ENCODE measurements around the gene MEGF9. TPM values are rescaled to one million over a fixed set of nuclear protein-coding genes. Genes with fewer than 3 reads are reported as not detected.
A peak's percentile ranks its signal among the peaks of the same experiment; 100 is the strongest.

The MEGF9 gene
- total RNA-seq, 1 experiment from 2014 or later: 5.1 TPM

DNA sequence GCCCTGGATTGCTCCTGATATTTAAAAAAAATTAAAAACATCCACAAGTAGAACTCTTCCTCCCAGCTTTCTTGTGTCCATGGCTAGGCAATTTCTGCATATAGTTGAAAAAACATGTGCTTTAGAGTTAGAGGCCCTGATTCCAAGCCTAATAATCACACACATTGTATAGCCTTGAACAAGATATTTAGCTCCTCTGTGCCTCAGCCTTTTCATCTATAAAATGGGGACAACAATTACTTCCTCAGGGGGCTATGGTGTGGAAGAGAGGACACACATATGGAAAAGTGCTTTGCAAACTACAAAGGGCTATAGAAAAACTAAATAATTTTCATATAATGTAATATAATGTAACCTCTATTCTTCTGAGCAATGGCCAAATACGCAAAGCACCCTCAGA is 111.3 kb downstream of the MEGF9 start:
- Histone ChIP-seq H3K36me3 (no peaks in the 10 kb centered on the region), H3K9me3 (replicated peaks) (no peaks in the 10 kb centered on the region), H3K4me1 (replicated peaks) (no peaks in the 10 kb centered on the region), H3K27ac (no peak overlapping the region), H3K4me3 (no peak overlapping the region), H3K27me3 (replicated peaks) (no peaks in the 10 kb centered on the region)
- DNase-seq (ENCODE audit: low read depth in 1 of 2, low spot score in 2 of 2): no peak

DNA sequence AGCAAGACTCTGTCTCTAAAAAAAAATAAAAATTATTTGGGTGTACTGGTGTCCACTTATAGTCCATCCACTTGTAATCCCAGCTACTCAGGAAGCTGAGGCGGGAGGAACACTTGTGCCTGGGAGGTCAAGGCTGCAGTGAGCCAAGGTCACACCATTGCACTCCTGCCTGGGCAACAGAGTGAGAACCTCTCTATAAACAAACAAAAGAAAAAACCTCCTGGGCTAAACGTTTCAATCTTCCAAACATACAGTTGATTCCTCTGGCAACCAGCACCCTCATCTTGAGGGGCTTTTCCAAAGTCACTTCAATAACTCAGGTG is 120.4 kb downstream of the MEGF9 start:
- no peak for DNase-seq (ENCODE audit: low read depth in 1 of 2, low spot score in 2 of 2)
- no peak overlapping the region for H3K27ac ChIP-seq
- H3K4me1 ChIP-seq (replicated peaks): no peaks in the 10 kb centered on the region
- H3K27me3 ChIP-seq (replicated peaks): no peaks in the 10 kb centered on the region
- no peak overlapping the region for H3K4me3 ChIP-seq
- H3K36me3 ChIP-seq: no peaks in the 10 kb centered on the region
- H3K9me3 ChIP-seq (replicated peaks): no peaks in the 10 kb centered on the region

DNA sequence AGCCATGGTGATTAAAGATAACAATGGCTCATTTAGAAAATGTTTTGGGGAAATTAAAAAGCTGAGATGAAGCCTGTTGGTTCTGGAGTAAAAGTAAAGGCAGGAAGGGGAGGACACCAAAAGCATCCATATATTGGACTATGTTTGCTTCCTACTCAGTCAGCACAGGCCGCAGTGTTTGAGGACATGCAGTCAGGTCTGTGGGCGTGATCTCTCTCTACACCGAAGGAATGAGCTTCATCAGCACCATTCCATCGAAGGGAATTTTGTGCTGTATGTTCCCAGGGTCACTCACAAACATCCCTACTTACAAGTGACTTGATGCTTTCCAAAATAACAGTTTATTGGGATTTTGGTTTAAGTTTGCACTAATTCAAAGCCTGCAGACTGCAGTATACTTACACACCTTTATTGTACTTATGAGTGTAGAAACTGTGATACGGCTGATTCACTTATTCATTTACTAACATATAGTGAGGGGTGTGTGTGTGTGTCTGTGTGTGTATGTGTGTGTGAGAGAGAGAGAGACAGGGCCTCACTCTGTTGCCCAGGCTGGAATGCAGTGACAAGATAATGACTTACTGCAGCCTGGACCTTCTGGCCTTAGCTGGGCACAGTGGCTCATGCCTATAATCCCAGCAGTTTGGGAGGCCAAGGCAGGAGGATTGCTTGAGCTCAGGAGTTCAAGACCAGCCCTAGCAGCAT is 120.9 kb downstream of the MEGF9 start:
- H3K9me3 ChIP-seq (replicated peaks): no peaks in the 10 kb centered on the region
- H3K27ac ChIP-seq: no peak overlapping the region
- no peak for DNase-seq (ENCODE audit: low read depth in 1 of 2, low spot score in 2 of 2)
- H3K4me1 ChIP-seq (replicated peaks): no peaks in the 10 kb centered on the region
- no peaks in the 10 kb centered on the region for H3K36me3 ChIP-seq
- no peak overlapping the region for H3K4me3 ChIP-seq
- no peaks in the 10 kb centered on the region for H3K27me3 ChIP-seq (replicated peaks)

DNA sequence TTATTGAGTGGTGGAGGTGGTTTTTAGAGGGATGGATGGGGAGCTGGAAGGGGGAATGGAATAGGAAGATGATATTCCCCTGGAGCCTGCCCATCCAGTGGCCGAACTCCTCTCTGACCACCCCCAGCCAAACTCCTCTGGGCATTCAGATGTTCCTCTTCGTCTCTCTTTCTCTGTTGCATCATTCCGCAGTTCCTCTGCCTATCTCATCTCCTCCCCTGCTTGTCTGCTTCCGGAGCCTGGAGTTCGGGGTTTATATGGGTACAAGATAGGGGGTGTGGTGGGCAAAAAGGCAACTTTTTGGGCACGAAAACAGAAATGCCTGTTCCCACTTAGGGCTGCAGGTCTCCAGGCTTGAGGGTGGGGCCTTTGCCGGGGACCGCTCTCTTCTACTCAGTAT is 122.1 kb downstream of the MEGF9 start:
- no peak overlapping the region for H3K27ac ChIP-seq
- H3K9me3 ChIP-seq (replicated peaks): no peaks in the 10 kb centered on the region
- no peak for DNase-seq (ENCODE audit: low read depth in 1 of 2, low spot score in 2 of 2)
- H3K4me1 ChIP-seq (replicated peaks): no peaks in the 10 kb centered on the region
- no peak overlapping the region for H3K4me3 ChIP-seq
- no peaks in the 10 kb centered on the region for H3K27me3 ChIP-seq (replicated peaks)
- no peaks in the 10 kb centered on the region for H3K36me3 ChIP-seq

DNA sequence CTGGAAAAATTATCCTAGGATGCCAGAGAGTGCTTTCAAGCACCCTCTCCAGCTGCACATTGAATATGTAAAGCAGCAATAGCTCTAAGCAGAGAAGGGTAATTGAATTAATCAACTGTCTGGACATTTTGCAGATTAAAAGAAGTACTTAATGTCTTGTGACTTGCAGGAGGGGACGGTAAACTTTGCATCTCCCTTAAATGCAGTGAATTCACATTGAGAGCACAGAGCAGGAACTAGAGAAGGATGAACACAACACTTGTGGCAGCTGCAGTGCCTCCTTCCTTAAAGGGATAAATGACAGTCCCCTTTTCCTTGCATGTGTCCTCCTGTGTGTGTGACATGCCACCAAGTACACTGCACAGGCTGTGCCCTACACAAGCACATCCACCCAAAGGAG is 126.9 kb downstream of the MEGF9 start:
- Histone ChIP-seq H3K4me3 (no peak overlapping the region), H3K36me3 (no peaks in the 10 kb centered on the region), H3K9me3 (replicated peaks) (no peaks in the 10 kb centered on the region), H3K4me1 (replicated peaks) (peaks cover 8% of the 10 kb centered on the region), H3K27ac (no peak overlapping the region), H3K27me3 (replicated peaks) (no peaks in the 10 kb centered on the region)
- no peak for DNase-seq (ENCODE audit: low read depth in 1 of 2, low spot score in 2 of 2)

DNA sequence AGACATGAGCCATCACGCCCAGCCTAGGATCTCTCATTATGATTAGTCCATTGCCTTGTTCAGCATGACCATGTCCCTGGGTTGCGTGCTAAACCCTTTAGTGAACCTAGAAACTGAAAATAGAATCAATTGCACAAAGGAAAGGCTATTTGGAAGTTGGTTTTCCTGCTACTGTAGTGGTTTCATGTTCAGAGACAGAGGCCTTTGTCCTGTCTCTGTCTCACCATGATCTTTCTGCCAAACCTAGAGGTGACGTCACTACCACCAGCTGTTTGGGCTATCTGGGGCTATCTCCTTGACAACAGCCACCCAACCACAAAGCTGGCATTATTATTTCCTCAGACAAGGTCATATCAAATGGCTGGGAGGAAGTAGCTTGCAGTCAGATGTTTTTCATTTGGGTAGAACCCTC is 130.3 kb downstream of the MEGF9 start:
- Histone ChIP-seq H3K4me1 (replicated peaks) (peaks cover 11% of the 10 kb centered on the region), H3K36me3 (peaks cover 3% of the 10 kb centered on the region), H3K27me3 (replicated peaks) (no peaks in the 10 kb centered on the region), H3K27ac (peak overlapping the region; percentile 30; the same call in 1 of the 2 replicates), H3K4me3 (no peak overlapping the region), H3K9me3 (replicated peaks) (no peaks in the 10 kb centered on the region)
- DNase-seq (ENCODE audit: low read depth in 1 of 2, low spot score in 2 of 2): peak; percentile 64 to 70

DNA sequence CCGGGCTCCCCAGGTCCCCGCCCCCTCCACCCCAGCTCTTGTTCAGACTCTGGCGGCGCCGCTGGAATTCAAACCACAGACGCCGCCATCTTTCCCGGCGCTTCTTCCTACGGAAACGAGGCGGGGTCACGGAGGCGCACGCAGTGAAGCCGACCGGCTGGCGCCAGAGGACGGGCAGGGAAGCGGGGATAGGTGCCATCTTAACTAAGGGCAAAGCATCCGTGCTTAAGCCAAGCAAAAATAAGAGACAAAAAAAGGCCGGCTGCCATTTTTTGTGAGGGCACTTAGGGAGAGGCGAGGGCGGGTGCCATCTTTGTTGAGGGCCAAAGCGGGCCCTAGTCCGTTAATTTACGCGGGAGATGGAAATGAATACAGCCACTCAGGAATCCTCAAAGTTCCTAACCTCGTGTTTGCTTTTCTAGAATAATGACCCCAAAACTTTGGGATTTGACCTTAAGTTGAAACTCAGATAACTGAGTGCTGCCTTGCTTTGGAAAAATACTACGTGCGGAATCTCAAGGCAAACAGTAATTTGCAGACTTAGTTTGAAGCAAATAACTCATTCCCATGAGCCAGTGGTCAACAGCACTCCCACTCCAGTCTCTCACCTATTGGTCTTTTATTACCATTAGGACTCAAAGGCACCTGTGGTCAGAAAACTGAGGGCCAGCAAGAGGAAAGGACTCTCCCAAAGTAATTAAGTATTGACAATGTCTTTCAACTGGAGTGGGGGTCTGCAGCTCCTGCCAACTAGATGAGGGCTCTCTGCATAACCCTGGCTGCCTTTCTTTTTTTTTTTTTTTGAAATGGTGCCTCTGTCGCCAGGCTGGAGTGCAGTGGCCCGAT is 134.0 kb downstream of the MEGF9 start, which contains the start of gene CDK5RAP2:
Gene CDK5RAP2, minus strand, starts transcription at position 117 of the 846 bp plus-strand sequence. CDS start 189 bp downstream, outside the sequence.
- peak; percentile 91 to 96 for DNase-seq (ENCODE audit: low read depth in 1 of 2, low spot score in 2 of 2)
- Histone ChIP-seq H3K9me3 (replicated peaks) (no peaks in the 10 kb centered on the region), H3K36me3 (peaks cover 3% of the 10 kb centered on the region), H3K27ac (peak within 1 kb of the TSS; percentile 84), H3K4me3 (peak within 1 kb of the TSS; percentile 67), H3K27me3 (replicated peaks) (no peaks in the 10 kb centered on the region), H3K4me1 (replicated peaks) (peaks cover 15% of the 10 kb centered on the region)

DNA sequence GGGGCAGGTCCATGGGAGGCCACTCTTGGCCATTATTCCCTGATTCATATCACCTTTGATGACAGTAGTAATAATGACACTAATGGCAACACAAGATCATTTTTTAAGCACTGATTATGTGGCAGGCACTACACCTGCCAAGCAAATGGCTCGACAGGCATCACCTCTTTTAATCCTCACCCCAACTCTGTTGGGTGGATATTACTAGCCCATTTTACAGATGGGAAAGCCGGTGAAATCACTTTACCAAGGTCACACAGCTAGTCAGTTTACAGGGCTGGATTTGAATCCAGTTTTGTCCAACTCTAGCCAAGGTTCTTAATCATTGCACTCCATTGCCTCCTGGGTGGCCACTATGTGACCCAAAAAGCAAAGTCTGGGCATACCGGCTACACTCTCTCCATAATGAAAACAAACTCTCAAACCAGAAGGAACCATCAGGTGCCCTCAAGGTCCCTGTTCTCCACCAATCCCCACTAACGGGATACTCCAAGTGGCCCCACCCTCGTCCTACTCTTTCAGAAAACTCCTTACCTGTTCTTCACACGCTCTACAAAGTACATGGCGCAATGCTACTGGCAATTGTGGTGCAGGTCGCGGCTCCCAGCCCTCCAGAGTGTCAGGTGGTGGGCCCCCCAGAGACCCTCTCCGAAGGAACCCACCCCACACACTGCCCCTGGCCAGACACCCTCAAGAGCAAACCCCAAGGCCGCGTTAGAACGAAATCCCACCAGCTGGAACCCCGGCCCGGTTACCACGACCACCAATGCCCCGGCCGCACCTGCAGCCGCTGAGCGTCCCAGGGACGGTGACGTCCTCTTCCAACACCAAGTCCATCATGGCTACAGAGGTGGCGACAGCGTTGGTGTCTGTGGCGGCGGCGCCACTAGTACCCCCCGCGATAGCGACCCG is 134.9 kb downstream of the MEGF9 start:
- H3K9me3 ChIP-seq (replicated peaks): no peaks in the 10 kb centered on the region
- peak overlapping the region; percentile 67 for H3K4me3 ChIP-seq
- peaks cover 15% of the 10 kb centered on the region for H3K4me1 ChIP-seq (replicated peaks)
- no peaks in the 10 kb centered on the region for H3K27me3 ChIP-seq (replicated peaks)
- peaks cover 3% of the 10 kb centered on the region for H3K36me3 ChIP-seq
- H3K27ac ChIP-seq: peak overlapping the region; percentile 84
- DNase-seq (ENCODE audit: low read depth in 1 of 2, low spot score in 2 of 2): peak in 1 of 2 experiments; percentile 32

DNA sequence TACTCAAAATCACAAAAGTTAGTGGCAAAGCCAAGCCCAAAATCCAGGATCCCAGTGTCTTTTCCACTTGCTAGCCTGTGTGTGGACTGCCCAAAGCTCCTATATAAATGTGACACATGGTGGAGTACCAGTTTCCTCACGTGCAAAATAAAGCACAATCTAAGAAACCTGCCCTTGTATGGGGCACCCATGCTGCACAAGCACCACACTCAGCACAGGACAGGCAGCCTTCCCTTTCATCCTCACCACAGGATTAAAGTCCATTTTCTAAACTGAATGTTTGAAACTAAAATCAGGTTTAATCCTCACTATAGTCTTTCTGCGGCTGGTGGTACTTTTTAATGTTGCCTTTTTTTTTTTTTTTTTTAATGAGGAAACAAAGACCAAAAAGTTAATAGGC is 139.8 kb downstream of the MEGF9 start:
- Histone ChIP-seq H3K9me3 (replicated peaks) (no peaks in the 10 kb centered on the region), H3K36me3 (peaks cover 19% of the 10 kb centered on the region), H3K4me3 (no peak overlapping the region), H3K4me1 (replicated peaks) (peaks cover 31% of the 10 kb centered on the region), H3K27me3 (replicated peaks) (no peaks in the 10 kb centered on the region), H3K27ac (no peak overlapping the region)
- no peak for DNase-seq (ENCODE audit: low read depth in 1 of 2, low spot score in 2 of 2)

DNA sequence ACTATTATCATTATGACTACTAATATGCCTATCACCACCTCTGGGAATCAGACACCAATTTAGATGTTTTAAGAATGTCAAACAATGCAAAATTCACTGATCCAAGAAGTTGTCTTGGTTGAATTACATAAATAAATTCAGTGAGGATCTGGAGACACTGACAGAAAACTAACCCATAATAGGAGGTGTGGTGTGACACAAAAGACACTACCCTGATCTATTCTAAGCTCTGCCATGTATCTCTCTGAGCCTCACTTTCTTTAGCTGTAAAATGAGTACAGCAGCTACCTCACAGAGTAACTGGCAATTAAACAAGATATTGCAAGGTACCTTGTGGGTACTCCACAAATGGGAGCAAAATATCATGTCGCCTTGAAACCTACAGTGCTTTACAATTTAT is 141.8 kb downstream of the MEGF9 start:
- no peaks in the 10 kb centered on the region for H3K9me3 ChIP-seq (replicated peaks)
- H3K4me3 ChIP-seq: no peak overlapping the region
- DNase-seq (ENCODE audit: low read depth in 1 of 2, low spot score in 2 of 2): no peak
- H3K36me3 ChIP-seq: peaks cover 39% of the 10 kb centered on the region
- no peaks in the 10 kb centered on the region for H3K27me3 ChIP-seq (replicated peaks)
- peaks cover 24% of the 10 kb centered on the region for H3K4me1 ChIP-seq (replicated peaks)
- H3K27ac ChIP-seq: peak overlapping the region; percentile 61

DNA sequence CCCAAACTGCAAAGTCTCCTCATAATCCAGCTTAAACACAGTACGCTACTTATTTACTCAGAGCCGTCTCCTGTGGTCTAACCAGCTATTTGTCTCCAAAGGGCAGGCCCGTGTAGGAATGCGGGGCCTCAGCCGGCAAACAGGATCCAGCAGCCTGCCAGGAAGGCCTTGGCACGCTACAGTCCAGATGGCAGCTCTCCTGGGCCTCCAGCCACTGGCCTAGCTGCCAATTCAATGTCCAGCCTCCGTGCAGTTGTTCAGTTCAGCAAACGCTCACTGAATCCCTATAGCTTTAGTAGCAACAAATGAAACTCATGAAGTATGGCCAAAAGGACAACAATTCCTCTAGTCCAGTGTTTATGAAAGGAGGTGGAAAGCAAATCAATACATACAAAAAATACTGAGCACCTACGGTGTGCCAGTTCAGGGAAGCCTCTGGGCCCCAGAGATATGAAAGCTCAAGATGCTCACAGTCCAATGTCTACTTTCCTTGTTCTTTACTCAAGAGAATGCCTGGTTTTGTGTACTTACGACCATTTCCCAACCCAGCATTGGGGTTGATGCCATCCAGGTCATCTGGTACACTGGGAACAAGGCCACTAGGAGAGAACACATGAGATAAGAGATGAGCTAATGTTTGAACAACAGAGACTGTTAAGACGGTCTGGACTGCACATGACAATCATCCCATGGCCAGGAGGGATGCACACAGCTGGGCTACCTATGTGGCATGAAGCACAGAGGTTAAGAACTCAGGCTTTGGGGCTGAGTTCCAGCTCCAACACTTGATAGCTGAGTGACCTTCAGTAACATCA is 142.6 kb downstream of the MEGF9 start:
- Histone ChIP-seq H3K9me3 (replicated peaks) (no peaks in the 10 kb centered on the region), H3K27me3 (replicated peaks) (no peaks in the 10 kb centered on the region), H3K36me3 (peaks cover 45% of the 10 kb centered on the region), H3K4me3 (no peak overlapping the region), H3K27ac (peak overlapping the region; percentile 61), H3K4me1 (replicated peaks) (peaks cover 24% of the 10 kb centered on the region)
- DNase-seq (ENCODE audit: low read depth in 1 of 2, low spot score in 2 of 2): peak; percentile 69 to 85

DNA sequence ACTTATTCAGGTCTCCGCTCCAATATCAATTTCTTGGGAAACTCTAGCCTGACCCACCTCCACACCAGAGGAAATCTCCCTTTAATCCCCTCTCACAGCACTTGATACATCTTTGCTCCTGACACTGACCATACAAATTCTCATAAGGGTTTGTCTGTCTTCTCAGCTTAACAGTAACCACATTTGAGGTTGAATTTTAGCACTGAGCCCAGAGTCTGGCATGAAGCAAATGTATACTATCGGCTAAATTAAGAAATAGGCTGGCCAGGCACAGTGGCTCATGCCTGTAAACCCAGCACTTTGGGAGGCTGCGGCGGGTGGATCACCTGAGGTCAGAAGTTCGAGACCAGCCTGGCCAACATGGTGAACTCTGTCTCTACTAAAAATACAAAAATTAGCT is 144.0 kb downstream of the MEGF9 start:
- Histone ChIP-seq H3K4me1 (replicated peaks) (peaks cover 24% of the 10 kb centered on the region), H3K9me3 (replicated peaks) (no peaks in the 10 kb centered on the region), H3K4me3 (no peak overlapping the region), H3K27ac (no peak overlapping the region), H3K27me3 (replicated peaks) (no peaks in the 10 kb centered on the region), H3K36me3 (peaks cover 59% of the 10 kb centered on the region)
- no peak for DNase-seq (ENCODE audit: low read depth in 1 of 2, low spot score in 2 of 2)

DNA sequence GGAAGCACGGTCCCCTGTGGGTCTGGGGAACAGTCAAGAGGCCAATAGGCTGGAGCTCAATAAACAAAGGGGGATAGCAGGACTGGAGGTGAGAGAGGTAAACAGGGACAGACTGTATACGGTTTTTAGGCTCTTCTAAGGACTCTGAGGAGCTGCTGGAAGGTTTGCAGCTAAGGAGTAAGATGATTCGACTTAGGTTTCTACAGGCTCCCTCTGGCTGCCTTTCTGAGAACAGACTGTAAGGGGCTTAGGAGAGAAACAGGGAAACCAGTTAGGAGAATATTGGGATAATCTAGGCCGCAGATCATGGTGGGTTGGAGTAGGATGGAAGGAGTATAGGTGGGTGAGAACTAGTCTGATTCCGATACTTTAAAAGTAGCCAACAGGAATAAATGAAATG is 144.7 kb downstream of the MEGF9 start:
- Histone ChIP-seq H3K27ac (no peak overlapping the region), H3K9me3 (replicated peaks) (no peaks in the 10 kb centered on the region), H3K4me3 (no peak overlapping the region), H3K4me1 (replicated peaks) (peaks cover 24% of the 10 kb centered on the region), H3K27me3 (replicated peaks) (no peaks in the 10 kb centered on the region), H3K36me3 (peaks cover 63% of the 10 kb centered on the region)
- DNase-seq (ENCODE audit: low read depth in 1 of 2, low spot score in 2 of 2): no peak
